ENCODE data around the gene ABTB2.
"Not testable (repeated sequence)": the region's sequence is repeated elsewhere in the genome, so short reads cannot be mapped to it uniquely, and the experiment has no call there.

The ABTB2 gene

GRCh38 chr11:34357701-34358257 is at the start of gene ABTB2:
TSS of gene ABTB2 (minus strand) at chr11:34358010.
- DNase-seq, result peak; percentile 99

GRCh38 chr11:34407121-34407813 is 49.5 kb upstream of the ABTB2 start:
- no peak for DNase-seq

GRCh38 chr11:34406413-34406812 is 48.6 kb upstream of the ABTB2 start:
- no peak for DNase-seq

- peak; percentile 7 for DNase-seq
Measured at GRCh38 chr11:34405079-34405858, 47.5 kb upstream of the ABTB2 start.

DNA sequence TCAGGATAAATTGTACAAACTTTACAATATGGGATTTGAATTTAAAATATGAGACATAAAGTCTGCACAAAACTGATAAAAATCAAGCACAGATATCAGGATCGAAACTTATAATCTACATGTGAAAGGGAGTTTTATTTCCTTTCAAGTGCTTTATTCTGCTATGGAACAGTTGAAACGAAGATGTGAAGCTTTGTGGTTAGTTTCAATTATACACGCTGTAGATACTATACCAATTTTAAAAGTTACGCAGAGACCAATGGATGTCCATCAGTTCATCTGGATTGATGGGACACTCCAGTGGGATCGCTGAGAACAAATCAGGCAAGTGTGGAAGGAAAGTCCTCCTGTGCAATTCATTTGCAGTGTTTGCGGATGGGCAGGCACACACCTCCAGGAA is 46.5 kb upstream of the ABTB2 start:
- no peak for DNase-seq

- no peak for DNase-seq
Measured at GRCh38 chr11:34403431-34403830, 45.6 kb upstream of the ABTB2 start.

DNA sequence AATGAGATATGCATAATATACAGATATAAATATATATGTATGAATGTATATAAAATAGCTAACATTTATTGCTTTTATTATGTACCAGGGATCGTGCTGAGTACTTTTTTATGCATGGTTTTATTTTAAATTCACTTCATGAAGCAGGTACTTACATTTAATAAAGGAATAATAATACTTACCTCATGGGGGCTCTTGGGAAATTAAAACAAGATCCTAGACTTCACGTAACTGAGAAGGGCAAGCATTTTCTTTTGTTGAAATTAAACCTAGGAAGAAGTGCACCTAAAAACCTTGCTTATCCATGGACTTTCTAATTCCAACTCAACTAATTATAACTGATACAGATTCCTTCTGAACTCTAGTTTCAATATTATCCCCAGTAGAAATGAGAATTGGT is 40.0 kb upstream of the ABTB2 start:
- DNase-seq, result no peak

GRCh38 chr11:34397120-34397519 is 39.3 kb upstream of the ABTB2 start:
- no peak for DNase-seq

GRCh38 chr11:34395916-34396550 is 38.2 kb upstream of the ABTB2 start:
- DNase-seq, result no peak

DNA sequence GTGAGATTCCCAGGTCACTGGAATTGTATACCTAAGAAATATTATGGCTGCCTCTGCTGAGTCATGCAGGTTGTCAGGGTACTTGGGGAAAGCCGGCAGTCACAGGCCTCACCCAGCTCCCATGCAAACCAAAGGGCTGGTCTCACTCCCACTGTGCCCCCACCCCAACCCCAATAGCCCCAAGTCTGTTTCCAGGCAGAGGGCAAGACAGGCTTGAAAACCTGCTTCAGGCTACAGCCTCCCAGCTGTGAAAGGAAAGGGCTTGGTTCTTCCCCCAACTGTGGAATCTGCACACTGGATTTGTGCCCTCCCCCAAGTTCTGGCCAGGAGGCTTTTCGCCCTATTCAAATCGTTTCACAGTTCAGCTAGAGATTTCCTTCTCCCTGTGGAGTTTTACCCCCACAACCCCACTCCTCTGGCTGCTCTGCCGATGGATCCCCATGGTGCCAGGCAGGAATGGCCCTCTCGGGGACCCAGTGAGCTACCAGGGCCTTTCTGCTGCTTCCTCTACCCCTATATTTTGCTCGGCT is 37.0 kb upstream of the ABTB2 start:
- no peak for DNase-seq

- DNase-seq, result no peak
Measured at GRCh38 chr11:34387653-34388052, 29.8 kb upstream of the ABTB2 start.

DNA sequence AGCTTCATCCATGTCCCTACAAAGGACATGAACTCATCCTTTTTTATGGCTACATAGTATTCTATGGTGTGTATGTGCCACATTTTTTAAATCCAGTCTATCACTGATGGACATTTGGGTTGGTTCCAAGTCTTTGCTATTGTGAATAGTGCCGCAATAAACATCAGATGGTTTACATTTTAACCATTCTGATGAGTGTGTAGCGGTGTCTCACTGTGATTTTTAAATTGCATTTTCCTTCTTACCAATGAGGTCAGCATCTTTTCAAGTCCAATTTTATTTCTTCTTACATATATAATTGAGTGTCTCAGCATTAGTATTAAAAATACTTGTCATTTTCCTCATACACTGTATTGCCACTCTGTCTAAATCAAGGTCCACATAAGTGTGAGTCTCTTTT is 28.5 kb upstream of the ABTB2 start:
- DNase-seq, result not testable (repeated sequence)

DNA sequence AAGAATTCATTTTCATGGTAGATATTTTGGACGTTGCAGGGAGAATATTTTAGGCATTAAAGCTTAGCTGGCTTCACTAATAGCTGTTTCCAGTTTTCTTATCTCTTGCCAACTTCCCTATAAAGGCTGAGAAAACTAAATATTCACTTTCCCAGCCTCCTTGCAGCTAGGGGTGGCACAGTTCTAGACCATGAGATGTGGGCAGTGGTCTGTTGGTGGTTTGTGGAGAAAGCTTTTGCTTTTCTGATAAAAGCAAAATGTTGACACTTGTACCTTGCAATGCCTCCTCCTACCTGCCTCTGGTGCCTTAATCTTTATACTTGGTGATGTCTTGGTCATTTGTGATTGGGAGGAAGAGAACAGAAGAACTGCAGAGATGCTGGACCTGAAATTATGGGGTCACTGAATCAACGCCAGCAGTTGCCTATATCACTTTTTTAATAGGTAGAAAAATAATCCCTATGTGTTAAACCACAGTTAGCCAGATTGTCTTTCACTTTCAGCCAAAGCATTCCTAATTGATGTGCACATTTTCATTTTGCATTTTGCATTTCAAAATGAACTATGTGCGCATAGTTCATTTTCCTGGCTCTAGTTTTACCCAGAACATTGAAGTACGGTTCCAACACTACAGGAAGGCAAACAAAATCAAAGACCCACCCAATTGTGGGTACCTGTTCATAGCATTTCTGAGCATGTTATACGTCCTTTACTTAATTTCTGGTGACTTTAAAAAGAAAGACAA is 24.9 kb upstream of the ABTB2 start:
- DNase-seq, result no peak

- no peak for DNase-seq
Measured at GRCh38 chr11:34381775-34382174, 24.0 kb upstream of the ABTB2 start.

- no peak for DNase-seq
Measured at GRCh38 chr11:34380696-34381095, 22.9 kb upstream of the ABTB2 start.

DNA sequence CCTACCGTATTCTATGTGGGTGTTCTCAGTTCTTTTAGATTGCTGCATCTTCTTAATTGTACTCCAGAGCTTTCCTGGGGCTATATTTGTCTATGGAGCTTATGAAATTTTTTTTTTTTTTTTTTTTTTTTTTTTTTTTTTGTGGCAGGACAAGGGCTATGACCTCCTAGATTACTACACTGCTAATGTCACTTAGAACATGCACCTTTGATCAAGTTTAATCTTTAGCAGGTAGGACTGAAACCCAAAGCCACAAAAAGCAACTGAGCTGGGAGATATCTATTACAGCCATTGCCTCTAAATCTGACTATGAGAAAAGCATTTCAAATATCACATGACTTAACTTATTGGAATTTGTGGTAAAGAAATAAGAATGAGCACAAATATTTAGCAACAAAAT is 21.7 kb upstream of the ABTB2 start:
- no peak for DNase-seq

DNA sequence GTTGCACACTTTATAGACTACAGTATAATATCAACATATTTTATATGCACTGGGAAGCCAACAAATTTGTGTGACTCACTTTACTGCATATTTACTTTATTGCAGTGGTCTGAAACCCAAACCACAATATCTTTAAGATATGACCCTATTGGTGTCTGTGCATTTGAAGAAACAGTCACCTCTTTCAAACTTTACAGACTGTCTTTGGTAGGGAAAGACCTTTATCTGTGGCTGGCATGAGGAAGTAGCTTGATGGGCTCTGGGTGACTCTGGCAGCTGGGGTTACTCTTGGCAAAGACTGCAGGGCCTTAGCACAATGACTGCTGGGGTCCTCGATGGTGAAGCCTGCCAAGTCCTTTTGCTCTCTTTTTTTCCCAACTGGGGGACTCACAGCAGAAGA is 21.3 kb upstream of the ABTB2 start:
- DNase-seq, result no peak

- no peak for DNase-seq
Measured at GRCh38 chr11:34373727-34374126, 15.9 kb upstream of the ABTB2 start.

DNA sequence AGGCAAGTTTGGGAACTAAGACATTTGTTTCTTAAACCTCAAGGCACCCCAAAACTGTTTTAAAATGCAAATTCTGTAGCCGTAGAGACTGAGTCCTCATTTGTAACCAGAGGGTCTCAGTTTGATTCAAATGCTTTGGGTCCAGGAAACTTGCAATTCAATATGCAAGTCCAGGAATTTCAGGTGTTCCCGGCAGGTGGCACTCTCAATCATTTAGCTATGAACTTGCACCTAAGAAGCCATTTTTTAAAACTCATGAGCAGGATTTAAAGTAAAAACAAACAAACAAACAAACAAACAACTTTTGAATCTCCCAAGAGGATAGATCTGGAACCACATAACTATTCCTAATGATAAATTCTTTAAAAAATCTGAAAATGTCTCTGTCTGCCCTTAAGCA is 8.7 kb upstream of the ABTB2 start:
- no peak for DNase-seq

GRCh38 chr11:34364102-34364501 is 6.3 kb upstream of the ABTB2 start:
- DNase-seq, result no peak

GRCh38 chr11:34363363-34364084 is 5.7 kb upstream of the ABTB2 start:
- no peak for DNase-seq

GRCh38 chr11:34360046-34360445 is 2.2 kb upstream of the ABTB2 start:
- DNase-seq, result no peak
